Measurements from ENCODE around the gene TPO.
"Not testable (repeated sequence)": the region's sequence is repeated elsewhere in the genome, so short reads cannot be mapped to it uniquely, and the experiment has no call there.

The TPO gene

DNA sequence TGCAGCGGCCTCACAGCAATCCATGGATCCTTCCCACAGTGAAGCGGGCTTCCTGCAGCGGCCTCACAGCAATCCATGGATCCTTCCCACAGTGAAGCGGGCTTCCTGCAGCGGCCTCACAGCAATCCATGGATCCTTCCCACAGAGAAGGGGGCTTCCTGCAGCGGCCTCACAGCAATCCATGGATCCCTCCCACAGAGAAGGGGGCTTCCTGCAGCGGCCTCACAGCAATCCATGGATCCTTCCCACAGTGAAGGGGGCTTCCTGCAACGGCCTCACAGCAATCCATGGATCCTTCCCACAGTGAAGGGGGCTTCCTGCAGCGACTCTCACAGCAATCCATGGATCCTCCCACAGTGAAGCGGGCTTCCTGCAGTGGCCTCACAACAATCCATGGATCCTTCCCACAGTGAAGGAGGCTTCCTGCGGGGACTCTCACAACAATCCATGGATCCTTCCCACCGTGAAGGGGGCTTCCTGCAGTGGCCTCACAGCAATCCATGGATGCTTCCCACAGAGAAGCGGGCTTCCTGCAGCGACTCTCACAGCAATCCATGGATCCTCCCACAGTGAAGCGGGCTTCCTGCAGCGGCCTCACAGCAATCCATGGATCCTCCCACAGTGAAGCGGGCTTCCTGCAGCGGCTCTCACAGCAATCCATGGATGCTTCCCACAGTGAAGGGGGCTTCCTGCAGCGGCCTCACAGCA is 168.1 kb downstream of the TPO start:
- not testable (repeated sequence) for H2BK12ac ChIP-seq (ENCODE audit: low read length); H3K18ac ChIP-seq (ENCODE audit: low read length); H3K9me3 ChIP-seq (ENCODE audit: insufficient read depth, low read depth, low read length); H3K27ac ChIP-seq (ENCODE audit: low read depth, low read length); H3K4me2 ChIP-seq (ENCODE audit: low read length); H2AFZ ChIP-seq (ENCODE audit: insufficient read depth, low read length, poor library complexity); H4K91ac ChIP-seq (ENCODE audit: low read depth, low read length); H3K23ac ChIP-seq (ENCODE audit: low read length); H3K4me1 ChIP-seq (ENCODE audit: control insufficient read depth in 1 of 2, insufficient read depth in 2 of 2, low read length in 2 of 2); H2AK5ac ChIP-seq (ENCODE audit: low read length); H2BK120ac ChIP-seq (ENCODE audit: insufficient read depth, low read length, poor library complexity); H4K12ac ChIP-seq (ENCODE audit: low read depth, low read length); H3K79me2 ChIP-seq (ENCODE audit: control insufficient read depth, insufficient read depth, low read length, poor library complexity); H3K14ac ChIP-seq (ENCODE audit: low read length); H3K36me3 ChIP-seq (ENCODE audit: control insufficient read depth in 1 of 2, insufficient read depth in 2 of 2, low read length in 2 of 2); H3K4ac ChIP-seq (ENCODE audit: low read depth, low read length); H3K4me3 ChIP-seq (ENCODE audit: low read depth, low read length); H4K8ac ChIP-seq (ENCODE audit: low read depth, low read length); H3K79me1 ChIP-seq (ENCODE audit: low read length); H3K9ac ChIP-seq (ENCODE audit: low read length); H3K27me3 ChIP-seq (ENCODE audit: insufficient read depth, low read length); H2BK5ac ChIP-seq (ENCODE audit: low read depth, low read length, poor library complexity); DNase-seq
- WGBS (ENCODE audit: extremely low coverage, insufficient coverage, insufficient read length): no CpG with 5 or more reads among the region's 19 CpGs

DNA sequence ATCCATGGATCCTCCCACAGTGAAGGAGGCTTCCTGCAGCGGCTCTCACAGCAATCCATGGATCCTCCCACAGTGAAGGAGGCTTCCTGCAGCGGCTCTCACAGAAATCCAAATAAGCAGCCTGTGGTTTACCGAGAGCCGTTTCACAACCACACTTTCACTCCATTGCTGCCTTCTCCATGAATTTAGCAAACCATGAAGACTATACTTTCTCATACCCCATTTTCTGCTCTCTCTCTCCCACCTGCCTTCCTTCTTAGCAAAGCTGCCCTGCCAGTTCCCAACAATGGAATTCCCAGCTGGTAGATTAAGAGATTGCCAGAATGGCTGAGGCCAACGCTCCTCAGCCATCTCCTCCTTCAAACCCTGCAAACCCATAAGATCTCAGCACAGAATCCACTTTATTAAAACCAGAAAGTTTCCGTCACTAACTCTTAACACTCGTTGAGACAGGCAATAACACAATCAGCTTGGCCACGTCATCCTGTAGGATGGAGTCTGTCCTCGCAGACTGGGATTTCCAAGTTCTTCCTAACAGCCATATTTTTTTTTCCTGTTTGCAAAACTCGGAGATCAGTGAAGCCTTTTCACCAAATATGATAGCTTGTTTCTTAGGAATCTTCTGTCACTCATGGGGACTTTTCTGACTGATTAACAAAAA is 168.8 kb downstream of the TPO start:
- H3K4ac ChIP-seq (ENCODE audit: low read depth, low read length): no peak overlapping the region
- no peak overlapping the region for H2BK120ac ChIP-seq (ENCODE audit: insufficient read depth, low read length, poor library complexity)
- H3K4me3 ChIP-seq (ENCODE audit: low read depth, low read length): no peak overlapping the region
- H2BK5ac ChIP-seq (ENCODE audit: low read depth, low read length, poor library complexity): no peak overlapping the region
- H3K27ac ChIP-seq (ENCODE audit: low read depth, low read length): no peak overlapping the region
- no peak overlapping the region for H4K91ac ChIP-seq (ENCODE audit: low read depth, low read length)
- H3K14ac ChIP-seq (ENCODE audit: low read length): no peak overlapping the region
- H3K79me2 ChIP-seq (ENCODE audit: control insufficient read depth, insufficient read depth, low read length, poor library complexity): no peaks in the 10 kb centered on the region
- H3K23ac ChIP-seq (ENCODE audit: low read length): no peak overlapping the region
- peaks cover 4% of the 10 kb centered on the region for H3K9me3 ChIP-seq (ENCODE audit: insufficient read depth, low read depth, low read length)
- WGBS (ENCODE audit: extremely low coverage, insufficient coverage, insufficient read length): no CpG with 5 or more reads among the region's 10 CpGs
- H3K79me1 ChIP-seq (ENCODE audit: low read length): no peaks in the 10 kb centered on the region
- H3K18ac ChIP-seq (ENCODE audit: low read length): no peak overlapping the region
- no peak overlapping the region for H3K9ac ChIP-seq (ENCODE audit: low read length)
- no peaks in the 10 kb centered on the region for H3K27me3 ChIP-seq (ENCODE audit: insufficient read depth, low read length)
- no peak overlapping the region for H2BK12ac ChIP-seq (ENCODE audit: low read length)
- H2AFZ ChIP-seq (ENCODE audit: insufficient read depth, low read length, poor library complexity): no peak overlapping the region
- peak in 1 of 2 donors; percentile 28 for DNase-seq
- H3K36me3 ChIP-seq (ENCODE audit: control insufficient read depth in 1 of 2, insufficient read depth in 2 of 2, low read length in 2 of 2): no peaks in the 10 kb centered on the region
- H2AK5ac ChIP-seq (ENCODE audit: low read length): no peak overlapping the region
- H4K8ac ChIP-seq (ENCODE audit: low read depth, low read length): no peak overlapping the region
- H3K4me2 ChIP-seq (ENCODE audit: low read length): no peak overlapping the region
- no peak overlapping the region for H4K12ac ChIP-seq (ENCODE audit: low read depth, low read length)
- H3K4me1 ChIP-seq (ENCODE audit: control insufficient read depth in 1 of 2, insufficient read depth in 2 of 2, low read length in 2 of 2): peaks cover 0 to 9% of the 10 kb centered on the region in 2 experiments

DNA sequence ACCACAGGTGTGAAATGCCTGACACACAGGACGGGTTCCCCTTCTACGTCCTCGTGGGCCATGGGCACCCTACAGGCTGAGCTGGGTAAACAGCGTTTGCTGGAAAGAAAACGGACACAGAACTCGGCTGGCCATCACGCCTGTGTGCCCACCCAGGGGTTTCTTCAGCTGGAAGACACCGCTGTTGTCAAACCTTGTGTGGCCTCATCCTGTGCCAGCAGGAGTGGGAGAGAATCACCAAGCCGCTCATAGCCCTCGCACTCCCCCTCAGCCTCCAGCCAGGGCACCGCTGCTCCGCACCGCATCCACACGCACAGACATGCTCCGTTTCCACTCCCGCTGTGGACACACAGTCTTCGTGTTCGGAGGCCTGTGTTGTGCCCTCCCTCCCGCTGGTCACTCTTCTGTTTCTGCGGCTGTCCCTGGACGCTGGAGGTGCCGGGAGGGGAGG is 169.7 kb downstream of the TPO start:
- H2BK5ac ChIP-seq (ENCODE audit: low read depth, low read length, poor library complexity): no peak overlapping the region
- no peaks in the 10 kb centered on the region for H3K79me2 ChIP-seq (ENCODE audit: control insufficient read depth, insufficient read depth, low read length, poor library complexity)
- WGBS (ENCODE audit: extremely low coverage, insufficient coverage, insufficient read length): no CpG with 5 or more reads among the region's 22 CpGs
- no peaks in the 10 kb centered on the region for H3K27me3 ChIP-seq (ENCODE audit: insufficient read depth, low read length)
- no peak overlapping the region for H3K18ac ChIP-seq (ENCODE audit: low read length)
- peak overlapping the region; percentile 2 for H2BK12ac ChIP-seq (ENCODE audit: low read length)
- peak overlapping the region; percentile 20 for H4K8ac ChIP-seq (ENCODE audit: low read depth, low read length)
- no peak overlapping the region for H2AFZ ChIP-seq (ENCODE audit: insufficient read depth, low read length, poor library complexity)
- no peak overlapping the region for H2AK5ac ChIP-seq (ENCODE audit: low read length)
- peaks cover 0 to 9% of the 10 kb centered on the region in 2 experiments for H3K4me1 ChIP-seq (ENCODE audit: control insufficient read depth in 1 of 2, insufficient read depth in 2 of 2, low read length in 2 of 2)
- H2BK120ac ChIP-seq (ENCODE audit: insufficient read depth, low read length, poor library complexity): no peak overlapping the region
- H3K23ac ChIP-seq (ENCODE audit: low read length): no peak overlapping the region
- H4K91ac ChIP-seq (ENCODE audit: low read depth, low read length): no peak overlapping the region
- no peak overlapping the region for H3K4ac ChIP-seq (ENCODE audit: low read depth, low read length)
- H3K9me3 ChIP-seq (ENCODE audit: insufficient read depth, low read depth, low read length): peaks cover 4% of the 10 kb centered on the region
- no peak overlapping the region for H4K12ac ChIP-seq (ENCODE audit: low read depth, low read length)
- no peak overlapping the region for H3K4me2 ChIP-seq (ENCODE audit: low read length)
- no peak for DNase-seq
- H3K14ac ChIP-seq (ENCODE audit: low read length): no peak overlapping the region
- H3K4me3 ChIP-seq (ENCODE audit: low read depth, low read length): no peak overlapping the region
- H3K79me1 ChIP-seq (ENCODE audit: low read length): no peaks in the 10 kb centered on the region
- no peak overlapping the region for H3K27ac ChIP-seq (ENCODE audit: low read depth, low read length)
- no peaks in the 10 kb centered on the region for H3K36me3 ChIP-seq (ENCODE audit: control insufficient read depth in 1 of 2, insufficient read depth in 2 of 2, low read length in 2 of 2)
- H3K9ac ChIP-seq (ENCODE audit: low read length): no peak overlapping the region

DNA sequence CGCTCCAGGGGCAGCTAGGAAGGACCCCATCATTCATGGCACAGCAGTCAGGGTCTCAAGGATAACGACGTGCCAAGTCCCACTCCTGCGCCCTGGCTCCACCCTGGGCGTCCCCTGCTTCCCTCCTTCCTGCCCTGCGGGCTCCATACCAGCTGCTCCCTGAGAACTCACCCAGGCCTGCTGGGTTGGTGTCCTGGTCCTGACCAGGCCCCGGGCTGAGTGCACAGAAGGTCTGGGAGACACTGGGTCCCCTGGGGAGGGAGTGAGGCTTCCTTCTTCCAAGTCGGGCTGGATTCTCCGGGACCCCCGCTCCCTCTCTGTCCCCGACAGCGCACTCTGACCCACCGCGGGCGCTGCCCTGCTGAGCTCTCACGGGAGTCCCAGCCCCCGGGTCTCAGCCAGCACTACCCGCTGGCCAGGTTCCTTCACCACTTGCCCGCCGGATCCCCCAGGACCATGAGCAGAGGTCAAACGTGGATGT is 170.8 kb downstream of the TPO start:
- Histone ChIP-seq H2BK120ac (ENCODE audit: insufficient read depth, low read length, poor library complexity) (no peak overlapping the region), H2BK12ac (ENCODE audit: low read length) (no peak overlapping the region), H3K14ac (ENCODE audit: low read length) (no peak overlapping the region), H2AFZ (ENCODE audit: insufficient read depth, low read length, poor library complexity) (no peak overlapping the region), H3K79me1 (ENCODE audit: low read length) (no peaks in the 10 kb centered on the region), H4K91ac (ENCODE audit: low read depth, low read length) (no peak overlapping the region), H3K4me3 (ENCODE audit: low read depth, low read length) (no peak overlapping the region), H3K9me3 (ENCODE audit: insufficient read depth, low read depth, low read length) (peaks cover 4% of the 10 kb centered on the region), H3K23ac (ENCODE audit: low read length) (no peak overlapping the region), H2BK5ac (ENCODE audit: low read depth, low read length, poor library complexity) (no peak overlapping the region), H3K36me3 (ENCODE audit: control insufficient read depth in 1 of 2, insufficient read depth in 2 of 2, low read length in 2 of 2) (no peaks in the 10 kb centered on the region), H3K27ac (ENCODE audit: low read depth, low read length) (no peak overlapping the region), H3K4me2 (ENCODE audit: low read length) (no peak overlapping the region), H3K9ac (ENCODE audit: low read length) (no peak overlapping the region), H3K27me3 (ENCODE audit: insufficient read depth, low read length) (no peaks in the 10 kb centered on the region), H3K79me2 (ENCODE audit: control insufficient read depth, insufficient read depth, low read length, poor library complexity) (no peaks in the 10 kb centered on the region), H3K4me1 (ENCODE audit: control insufficient read depth in 1 of 2, insufficient read depth in 2 of 2, low read length in 2 of 2) (peaks cover 0 to 8% of the 10 kb centered on the region in 2 experiments), H4K8ac (ENCODE audit: low read depth, low read length) (no peak overlapping the region), H3K4ac (ENCODE audit: low read depth, low read length) (no peak overlapping the region), H3K18ac (ENCODE audit: low read length) (no peak overlapping the region), H4K12ac (ENCODE audit: low read depth, low read length) (no peak overlapping the region), H2AK5ac (ENCODE audit: low read length) (no peak overlapping the region)
- no peak for DNase-seq
- WGBS (ENCODE audit: extremely low coverage, insufficient coverage, insufficient read length): no CpG with 5 or more reads among the region's 21 CpGs
